ENCODE results near the gene PHRF1. TPM values are rescaled to one million over a fixed set of nuclear protein-coding genes. Genes with fewer than 3 reads are reported as not detected.

PHRF1 gene
- total and polyA plus RNA-seq, 9 of the 15 experiments (the other 6 are each of a cell fraction or from before 2014, with no cell fraction given): 0.07 to 37.2 (median 7.7) TPM

DNA sequence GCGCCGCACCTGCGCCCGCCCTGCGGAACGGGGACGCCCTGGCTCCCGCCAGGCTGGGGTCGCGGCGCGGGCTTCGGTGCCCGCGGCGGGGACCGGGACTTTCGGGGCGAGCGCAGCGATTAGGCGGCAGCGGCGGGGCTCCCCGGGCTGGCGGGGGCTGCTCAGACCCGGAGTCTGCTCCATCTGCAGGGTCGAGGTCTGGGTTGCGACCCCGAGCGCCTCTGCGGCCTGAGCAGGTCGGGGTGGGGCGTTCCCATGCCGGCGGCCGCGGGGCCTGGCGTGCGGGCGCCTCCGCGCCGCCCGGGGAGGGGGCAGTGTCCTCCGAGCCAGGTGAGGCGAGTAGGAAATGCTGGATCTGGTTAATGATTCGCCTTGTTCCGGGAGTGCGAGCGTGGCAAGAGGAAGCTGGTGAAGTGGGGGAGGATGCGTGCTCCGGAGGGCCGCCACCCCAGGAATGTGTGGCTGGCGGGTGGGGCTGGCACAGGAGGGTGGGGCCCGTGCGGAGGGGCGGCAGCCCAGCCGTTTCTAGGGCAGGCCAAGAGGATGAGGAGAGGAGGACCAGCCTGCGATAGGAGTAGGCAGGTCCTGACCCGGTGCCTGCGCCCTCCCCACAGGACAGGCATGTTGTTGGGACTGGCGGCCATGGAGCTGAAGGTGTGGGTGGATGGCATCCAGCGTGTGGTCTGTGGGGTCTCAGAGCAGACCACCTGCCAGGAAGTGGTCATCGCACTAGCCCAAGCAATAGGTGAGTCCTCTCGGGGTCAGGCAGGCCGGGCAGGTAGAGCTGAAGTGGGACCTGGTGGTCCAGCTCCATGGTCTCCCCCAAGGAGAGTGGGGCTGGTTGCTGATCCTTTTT, 14.9 kb upstream of the PHRF1 start (continued):
- TF ChIP-seq, protein P1, sequence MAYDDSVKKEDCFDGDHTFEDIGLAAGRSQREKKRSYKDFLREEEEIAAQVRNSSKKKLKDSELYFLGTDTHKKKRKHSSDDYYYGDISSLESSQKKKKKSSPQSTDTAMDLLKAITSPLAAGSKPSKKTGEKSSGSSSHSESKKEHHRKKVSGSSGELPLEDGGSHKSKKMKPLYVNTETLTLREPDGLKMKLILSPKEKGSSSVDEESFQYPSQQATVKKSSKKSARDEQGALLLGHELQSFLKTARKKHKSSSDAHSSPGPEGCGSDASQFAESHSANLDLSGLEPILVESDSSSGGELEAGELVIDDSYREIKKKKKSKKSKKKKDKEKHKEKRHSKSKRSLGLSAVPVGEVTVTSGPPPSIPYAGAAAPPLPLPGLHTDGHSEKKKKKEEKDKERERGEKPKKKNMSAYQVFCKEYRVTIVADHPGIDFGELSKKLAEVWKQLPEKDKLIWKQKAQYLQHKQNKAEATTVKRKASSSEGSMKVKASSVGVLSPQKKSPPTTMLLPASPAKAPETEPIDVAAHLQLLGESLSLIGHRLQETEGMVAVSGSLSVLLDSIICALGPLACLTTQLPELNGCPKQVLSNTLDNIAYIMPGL (CRISPR knock-in tag; IDR thresholded peaks at IDR 0.05): 0 out of 2 replicates have a peak, but pooled peaks have one; percentile 38
- TF ChIP-seq ZBTB17 (CRISPR knock-in tag; IDR thresholded peaks at IDR 0.05) (no peak), CEBPG (CRISPR knock-in tag; IDR thresholded peaks at IDR 0.05) (no peak), CEBPG (tag; conservative IDR thresholded peaks at IDR 0.05 in 1 of 2, IDR thresholded peaks at IDR 0.05 in 1 of 2) (no peak), ZC3H11A (IDR thresholded peaks at IDR 0.05; ENCODE audit: low read depth, low read length) (no peak), FUS (optimal IDR thresholded peaks at IDR 0.05; ENCODE audit: low read depth, low read length) (no peak), HNRNPL (IDR thresholded peaks at IDR 0.05; ENCODE audit: low read depth, low read length) (no peak), HDAC3 (IDR thresholded peaks at IDR 0.05; ENCODE audit: borderline replicate concordance, partially characterized antibody) (no peak), ZNF583 (CRISPR knock-in tag; IDR thresholded peaks at IDR 0.05) (no peak), E2F1 (CRISPR knock-in tag; IDR thresholded peaks at IDR 0.05) (0 out of 2 replicates have a peak, but pooled peaks have one; percentile 30), ZNF609 (CRISPR knock-in tag; IDR thresholded peaks at IDR 0.05; ENCODE audit: borderline replicate concordance) (no peak)
- TF ChIP-seq, protein P2, sequence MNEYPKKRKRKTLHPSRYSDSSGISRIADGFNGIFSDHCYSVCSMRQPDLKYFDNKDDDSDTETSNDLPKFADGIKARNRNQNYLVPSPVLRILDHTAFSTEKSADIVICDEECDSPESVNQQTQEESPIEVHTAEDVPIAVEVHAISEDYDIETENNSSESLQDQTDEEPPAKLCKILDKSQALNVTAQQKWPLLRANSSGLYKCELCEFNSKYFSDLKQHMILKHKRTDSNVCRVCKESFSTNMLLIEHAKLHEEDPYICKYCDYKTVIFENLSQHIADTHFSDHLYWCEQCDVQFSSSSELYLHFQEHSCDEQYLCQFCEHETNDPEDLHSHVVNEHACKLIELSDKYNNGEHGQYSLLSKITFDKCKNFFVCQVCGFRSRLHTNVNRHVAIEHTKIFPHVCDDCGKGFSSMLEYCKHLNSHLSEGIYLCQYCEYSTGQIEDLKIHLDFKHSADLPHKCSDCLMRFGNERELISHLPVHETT (CRISPR knock-in tag; conservative IDR thresholded peaks at IDR 0.05 in 1 of 2, IDR thresholded peaks at IDR 0.05 in 1 of 2): no peak
- TF ChIP-seq, protein P3, sequence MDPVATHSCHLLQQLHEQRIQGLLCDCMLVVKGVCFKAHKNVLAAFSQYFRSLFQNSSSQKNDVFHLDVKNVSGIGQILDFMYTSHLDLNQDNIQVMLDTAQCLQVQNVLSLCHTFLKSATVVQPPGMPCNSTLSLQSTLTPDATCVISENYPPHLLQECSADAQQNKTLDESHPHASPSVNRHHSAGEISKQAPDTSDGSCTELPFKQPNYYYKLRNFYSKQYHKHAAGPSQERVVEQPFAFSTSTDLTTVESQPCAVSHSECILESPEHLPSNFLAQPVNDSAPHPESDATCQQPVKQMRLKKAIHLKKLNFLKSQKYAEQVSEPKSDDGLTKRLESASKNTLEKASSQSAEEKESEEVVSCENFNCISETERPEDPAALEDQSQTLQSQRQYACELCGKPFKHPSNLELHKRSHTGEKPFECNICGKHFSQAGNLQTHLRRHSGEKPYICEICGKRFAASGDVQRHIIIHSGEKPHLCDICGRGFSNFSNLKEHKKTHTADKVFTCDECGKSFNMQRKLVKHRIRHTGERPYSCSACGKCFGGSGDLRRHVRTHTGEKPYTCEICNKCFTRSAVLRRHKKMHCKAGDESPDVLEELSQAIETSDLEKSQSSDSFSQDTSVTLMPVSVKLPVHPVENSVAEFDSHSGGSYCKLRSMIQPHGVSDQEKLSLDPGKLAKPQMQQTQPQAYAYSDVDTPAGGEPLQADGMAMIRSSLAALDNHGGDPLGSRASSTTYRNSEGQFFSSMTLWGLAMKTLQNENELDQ (CRISPR knock-in tag; IDR thresholded peaks at IDR 0.05; ENCODE audit: borderline replicate concordance): no peak

Measured in K562 (cell line).